Activated naive CD8-positive, alpha-beta T cell (primary cell): ENCODE measurements around the gene NPPB.

Source experiments
- H3K27ac Mint-ChIP-seq: one replicate; pipeline ENCODE4 v1.8.0; 2021; ENCODE audit warnings: mixed read lengths
- H3K27me3 Mint-ChIP-seq: one replicate; pipeline ENCODE4 v1.8.0; 2021; ENCODE audit warnings: mixed read lengths
- H3K36me3 Mint-ChIP-seq: one replicate; pipeline ENCODE4 v1.8.0; 2021; ENCODE audit warnings: mixed read lengths
- H3K4me1 Mint-ChIP-seq: one replicate; pipeline ENCODE4 v1.8.0; 2021; ENCODE audit warnings: low read depth, mixed read lengths
- H3K4me3 Mint-ChIP-seq: one replicate; pipeline ENCODE4 v1.8.0; 2021; ENCODE audit warnings: mild to moderate bottlenecking, mixed read lengths
- H3K9me3 Mint-ChIP-seq: one replicate; pipeline ENCODE4 v1.8.0; 2021; ENCODE audit warnings: low read depth, mixed read lengths

The NPPB gene

DNA sequence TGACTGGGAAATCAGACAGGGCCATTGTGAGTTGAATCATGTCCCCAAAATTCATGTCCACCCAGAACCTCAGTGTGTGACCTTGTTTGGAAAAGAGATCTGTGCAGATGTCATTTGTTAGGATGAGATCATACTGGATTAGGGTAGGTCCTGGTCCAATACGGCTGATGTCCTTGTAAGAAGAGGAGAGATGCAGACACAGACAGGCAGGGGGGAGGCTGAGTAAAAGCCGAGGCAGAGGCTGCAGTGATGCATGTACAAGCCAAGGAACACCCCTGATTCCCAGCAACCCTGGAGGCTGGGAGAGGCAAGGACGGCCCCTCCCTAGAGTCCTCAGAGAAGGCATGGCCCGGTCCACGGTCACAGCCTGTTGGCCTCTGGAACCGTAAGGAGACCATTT, 15.9 kb upstream of the NPPB start:
- Mint-ChIP-seq H3K36me3 (no peaks in the 10 kb centered on the region), H3K27me3 (peaks cover 5% of the 10 kb centered on the region), H3K4me1 (no peaks in the 10 kb centered on the region), H3K9me3 (no peaks in the 10 kb centered on the region), H3K27ac (no peak overlapping the region), H3K4me3 (no peak overlapping the region)

GRCh38 chr1:11874258-11874562, 15.5 kb upstream of the NPPB start:
- H3K27ac Mint-ChIP-seq, result no peak overlapping the region
- H3K27me3 Mint-ChIP-seq, result peaks cover 5% of the 10 kb centered on the region
- no peaks in the 10 kb centered on the region for H3K36me3 Mint-ChIP-seq
- H3K9me3 Mint-ChIP-seq, result no peaks in the 10 kb centered on the region
- H3K4me3 Mint-ChIP-seq, result no peak overlapping the region
- no peaks in the 10 kb centered on the region for H3K4me1 Mint-ChIP-seq

GRCh38 chr1:11873395-11874257, 14.9 kb upstream of the NPPB start:
- no peak overlapping the region for H3K4me3 Mint-ChIP-seq
- no peaks in the 10 kb centered on the region for H3K36me3 Mint-ChIP-seq
- no peak overlapping the region for H3K27ac Mint-ChIP-seq

GRCh38 chr1:11872545-11872944, 13.8 kb upstream of the NPPB start:
- no peak overlapping the region for H3K27ac Mint-ChIP-seq
- no peaks in the 10 kb centered on the region for H3K36me3 Mint-ChIP-seq
- H3K9me3 Mint-ChIP-seq, result no peaks in the 10 kb centered on the region
- no peak overlapping the region for H3K4me3 Mint-ChIP-seq
- H3K4me1 Mint-ChIP-seq, result no peaks in the 10 kb centered on the region
- peaks cover 5% of the 10 kb centered on the region for H3K27me3 Mint-ChIP-seq

More at GRCh38 chr1:11873395-11874257, 14.9 kb upstream of the NPPB start:
- Mint-ChIP-seq H3K4me1 (no peaks in the 10 kb centered on the region), H3K27me3 (peaks cover 5% of the 10 kb centered on the region), H3K9me3 (no peaks in the 10 kb centered on the region)

DNA sequence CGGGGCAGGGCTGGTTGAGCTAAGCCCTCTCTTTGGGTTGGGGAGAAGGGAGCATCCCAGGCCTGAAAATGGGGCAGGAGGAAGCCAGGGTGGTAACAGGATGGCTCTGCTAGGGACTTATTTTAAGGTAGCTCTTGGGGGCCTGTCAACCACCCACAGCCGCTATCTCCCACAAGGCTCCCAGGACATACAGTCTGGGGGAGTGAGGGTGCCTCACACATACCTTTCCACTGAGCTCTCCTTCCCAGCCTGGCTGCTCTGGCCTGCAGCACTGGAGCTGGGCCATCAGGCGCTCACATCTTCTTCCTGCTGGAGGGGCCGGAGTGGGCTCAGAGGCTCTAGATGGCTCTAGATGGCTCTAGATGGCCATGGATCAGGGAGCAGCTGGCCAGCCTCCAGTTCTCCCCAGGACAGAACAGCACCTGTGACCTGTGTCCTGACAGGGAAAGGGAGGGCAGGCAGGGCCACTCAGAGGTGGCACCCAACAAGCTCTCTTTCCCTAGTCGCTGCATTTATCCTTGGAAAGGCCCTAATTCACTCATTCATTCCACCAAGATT, 11.0 kb upstream of the NPPB start:
- Mint-ChIP-seq H3K4me3 (no peak overlapping the region), H3K9me3 (no peaks in the 10 kb centered on the region), H3K36me3 (no peaks in the 10 kb centered on the region), H3K27me3 (peaks cover 7% of the 10 kb centered on the region), H3K27ac (no peak overlapping the region), H3K4me1 (no peaks in the 10 kb centered on the region)

GRCh38 chr1:11869104-11869503, 10.4 kb upstream of the NPPB start:
- H3K9me3 Mint-ChIP-seq, result no peaks in the 10 kb centered on the region
- H3K4me3 Mint-ChIP-seq, result no peak overlapping the region
- no peaks in the 10 kb centered on the region for H3K36me3 Mint-ChIP-seq
- no peaks in the 10 kb centered on the region for H3K4me1 Mint-ChIP-seq
- no peak overlapping the region for H3K27ac Mint-ChIP-seq
- peaks cover 7% of the 10 kb centered on the region for H3K27me3 Mint-ChIP-seq

DNA sequence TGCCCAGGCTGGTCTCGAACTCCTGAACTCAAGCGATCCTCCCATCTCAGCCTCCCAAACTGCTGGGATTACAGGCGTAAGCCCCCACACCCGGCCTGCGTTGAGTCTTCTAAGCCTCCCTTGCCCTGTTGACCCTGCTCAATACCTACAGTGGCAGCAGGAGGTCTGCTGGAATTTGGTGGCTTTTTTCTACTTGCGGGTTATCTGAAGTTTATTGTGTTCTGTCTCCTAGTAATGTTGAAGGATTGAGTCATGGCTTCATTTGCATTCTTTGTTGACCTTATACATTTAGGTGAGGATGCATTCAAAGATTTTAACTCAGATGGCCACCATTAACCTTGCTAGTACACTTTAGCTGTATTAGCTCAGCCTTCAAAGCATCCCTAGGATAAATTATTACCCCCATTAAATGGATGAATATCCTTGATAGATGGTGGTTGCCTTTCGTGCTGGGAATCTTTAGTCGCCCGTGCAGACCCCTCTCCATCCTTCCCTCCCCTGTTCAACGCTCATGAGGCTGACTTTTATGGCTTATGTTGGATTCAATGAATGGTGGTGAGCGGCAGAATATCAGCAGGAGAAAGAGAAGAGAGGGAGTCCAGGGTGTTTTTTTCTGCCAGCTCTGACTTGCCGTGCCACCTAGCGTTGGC, 9.7 kb upstream of the NPPB start:
- Mint-ChIP-seq H3K4me3 (no peak overlapping the region), H3K4me1 (no peaks in the 10 kb centered on the region), H3K27me3 (peaks cover 7% of the 10 kb centered on the region), H3K27ac (no peak overlapping the region), H3K36me3 (no peaks in the 10 kb centered on the region), H3K9me3 (no peaks in the 10 kb centered on the region)

GRCh38 chr1:11862890-11863289, 4.1 kb upstream of the NPPB start:
- Mint-ChIP-seq H3K27ac (no peak overlapping the region), H3K36me3 (no peaks in the 10 kb centered on the region), H3K4me1 (no peaks in the 10 kb centered on the region), H3K9me3 (no peaks in the 10 kb centered on the region), H3K27me3 (peaks cover 26% of the 10 kb centered on the region), H3K4me3 (no peak overlapping the region)

GRCh38 chr1:11860587-11860986, 1.8 kb upstream of the NPPB start:
- Mint-ChIP-seq H3K27me3 (peaks cover 32% of the 10 kb centered on the region), H3K36me3 (no peaks in the 10 kb centered on the region), H3K4me3 (no peak overlapping the region), H3K9me3 (no peaks in the 10 kb centered on the region), H3K4me1 (no peaks in the 10 kb centered on the region), H3K27ac (no peak overlapping the region)

GRCh38 chr1:11860083-11860482, 1.3 kb upstream of the NPPB start:
- H3K27ac Mint-ChIP-seq, result no peak overlapping the region
- no peaks in the 10 kb centered on the region for H3K36me3 Mint-ChIP-seq
- no peaks in the 10 kb centered on the region for H3K4me1 Mint-ChIP-seq
- no peak overlapping the region for H3K4me3 Mint-ChIP-seq
- H3K9me3 Mint-ChIP-seq, result no peaks in the 10 kb centered on the region
- peaks cover 32% of the 10 kb centered on the region for H3K27me3 Mint-ChIP-seq

- no peak overlapping the region for H3K27ac Mint-ChIP-seq
- H3K4me3 Mint-ChIP-seq, result no peak overlapping the region
- no peaks in the 10 kb centered on the region for H3K9me3 Mint-ChIP-seq
- no peaks in the 10 kb centered on the region for H3K4me1 Mint-ChIP-seq
- peaks cover 32% of the 10 kb centered on the region for H3K27me3 Mint-ChIP-seq
- no peaks in the 10 kb centered on the region for H3K36me3 Mint-ChIP-seq
Observed at GRCh38 chr1:11858968-11859871, 475 bp upstream of the NPPB start.

DNA sequence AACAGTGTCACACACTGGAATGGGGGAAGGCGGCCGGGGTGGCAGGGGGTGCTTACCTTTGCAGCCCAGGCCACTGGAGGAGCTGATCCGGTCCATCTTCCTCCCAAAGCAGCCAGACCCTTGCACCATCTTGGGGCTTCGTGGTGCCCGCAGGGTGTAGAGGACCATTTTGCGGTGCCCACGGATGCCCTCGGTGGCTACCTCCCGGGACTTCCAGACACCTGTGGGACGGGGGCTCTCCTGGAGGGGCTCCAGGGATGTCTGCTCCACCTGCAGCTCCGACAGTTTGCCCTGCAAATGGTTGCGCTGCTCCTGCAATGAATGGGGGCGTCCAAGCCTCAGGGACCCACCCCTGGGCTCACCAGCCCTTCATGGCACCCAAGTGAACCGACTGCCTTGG, 587 bp downstream of the NPPB start:
- Mint-ChIP-seq H3K27me3 (peaks cover 34% of the 10 kb centered on the region), H3K9me3 (no peaks in the 10 kb centered on the region), H3K36me3 (no peaks in the 10 kb centered on the region), H3K27ac (no peak overlapping the region), H3K4me3 (no peak overlapping the region), H3K4me1 (no peaks in the 10 kb centered on the region)

DNA sequence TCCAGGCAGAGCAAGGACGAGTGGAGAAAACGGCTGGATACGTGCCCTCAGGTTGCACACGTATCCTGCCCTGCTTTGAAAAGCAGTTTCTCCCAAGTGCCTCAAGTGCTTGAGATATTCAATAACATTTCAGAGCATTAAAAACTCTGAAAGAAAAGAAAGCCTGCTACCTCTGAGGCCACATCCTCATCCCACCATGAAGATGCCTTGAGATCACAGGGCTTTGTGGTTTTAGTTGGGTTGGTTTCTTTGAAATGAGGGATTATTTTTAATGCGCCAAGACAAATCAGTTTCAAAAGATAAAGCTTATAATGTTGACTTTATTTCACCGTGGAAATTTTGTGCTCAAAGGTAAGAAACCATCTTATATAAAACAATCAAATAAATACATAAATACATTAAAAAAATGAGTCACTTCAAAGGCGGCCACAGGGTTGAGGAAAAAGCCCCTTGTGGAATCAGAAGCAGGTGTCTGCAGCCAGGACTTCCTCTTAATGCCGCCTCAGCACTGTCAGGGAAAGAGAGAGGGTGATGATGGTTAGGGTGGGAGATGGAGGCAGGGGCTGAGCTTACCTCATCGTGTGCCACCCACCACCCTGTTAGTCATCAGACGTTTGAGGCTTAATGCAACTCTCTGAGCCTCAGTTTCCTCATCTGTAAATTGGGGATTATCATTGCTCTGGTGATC, 1.4 kb downstream of the NPPB start:
- H3K36me3 Mint-ChIP-seq, result no peaks in the 10 kb centered on the region
- H3K4me1 Mint-ChIP-seq, result no peaks in the 10 kb centered on the region
- no peaks in the 10 kb centered on the region for H3K9me3 Mint-ChIP-seq
- H3K4me3 Mint-ChIP-seq, result no peak overlapping the region
- no peak overlapping the region for H3K27ac Mint-ChIP-seq
- peaks cover 29% of the 10 kb centered on the region for H3K27me3 Mint-ChIP-seq

DNA sequence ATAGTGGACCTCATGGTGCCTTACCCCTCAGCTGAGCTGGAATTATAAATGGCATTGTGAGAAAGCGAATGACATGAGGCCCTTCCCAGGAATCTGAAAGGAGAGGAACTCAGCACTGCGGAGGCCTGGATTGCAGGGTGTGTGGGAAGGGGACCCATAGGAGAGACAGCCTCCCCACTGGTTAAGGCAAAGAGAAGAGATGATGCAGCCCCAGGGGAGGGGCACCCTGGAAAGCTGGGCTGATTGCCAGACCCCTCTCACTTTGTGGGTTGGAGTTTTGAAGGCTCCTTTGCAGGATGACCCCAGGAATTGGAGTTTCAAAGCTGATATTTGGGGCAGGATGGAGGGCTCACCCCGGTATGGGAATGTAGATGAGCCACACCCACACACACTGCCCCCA, 2.0 kb downstream of the NPPB start:
- Mint-ChIP-seq H3K4me3 (no peak overlapping the region), H3K36me3 (no peaks in the 10 kb centered on the region), H3K27me3 (peaks cover 25% of the 10 kb centered on the region), H3K4me1 (no peaks in the 10 kb centered on the region), H3K27ac (no peak overlapping the region), H3K9me3 (no peaks in the 10 kb centered on the region)
